GM20431 (cell line): Measurements from ENCODE around the gene KRTAP10-7.
"Not testable (repeated sequence)": the region's sequence is repeated elsewhere in the genome, so short reads cannot be mapped to it uniquely, and the experiment has no call there.

Experiments
- in situ Hi-C: fragments of 300-500 bp; cut with MseI, MboI; formaldehyde crosslinking; loops from one replicate; pipeline ENCODE4 v1.15.0; 2020; ENCODE audit warnings: low sequenced_read_pairs; ENCODE audit not compliant: unreplicated experiment

KRTAP10-7 gene

DNA sequence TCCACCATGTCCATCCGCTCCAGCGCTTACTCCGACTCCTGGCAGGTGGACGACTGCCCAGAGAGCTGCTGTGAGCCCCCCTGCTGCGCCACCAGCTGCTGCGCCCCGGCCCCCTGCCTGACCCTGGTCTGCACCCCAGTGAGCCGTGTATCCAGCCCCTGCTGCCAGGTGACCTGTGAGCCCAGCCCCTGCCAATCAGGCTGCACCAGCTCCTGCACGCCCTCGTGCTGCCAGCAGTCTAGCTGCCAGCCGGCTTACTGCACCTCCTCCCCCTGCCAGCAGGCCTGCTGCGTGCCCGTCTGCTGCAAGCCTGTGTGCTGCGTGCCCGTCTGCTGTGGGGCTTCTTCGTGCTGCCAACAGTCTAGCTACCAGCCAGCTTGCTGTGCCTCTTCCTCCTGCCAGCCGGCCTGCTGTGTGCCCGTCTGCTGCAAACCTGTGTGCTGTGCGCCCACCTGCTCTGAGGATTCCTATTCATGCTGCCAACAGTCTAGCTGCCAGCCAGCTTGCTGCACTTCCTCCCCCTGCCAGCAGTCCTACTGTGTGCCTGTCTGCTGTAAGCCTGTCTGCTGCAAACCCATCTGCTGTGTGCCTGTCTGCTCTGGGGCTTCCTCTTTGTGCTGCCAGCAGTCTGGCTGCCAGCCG is 26.9 kb downstream of the KRTAP10-7 start:
- in situ Hi-C loops, result not testable (repeated sequence)

GRCh38 chr21:44627831-44628233 is 27.4 kb downstream of the KRTAP10-7 start:
- in situ Hi-C loops, result not testable (repeated sequence)

- in situ Hi-C loops, result no loop called here
Observed at GRCh38 chr21:44628707-44629391, 28.5 kb downstream of the KRTAP10-7 start.

GRCh38 chr21:44630440-44630839 is 30.0 kb downstream of the KRTAP10-7 start:
- in situ Hi-C loops, result no loop called here

DNA sequence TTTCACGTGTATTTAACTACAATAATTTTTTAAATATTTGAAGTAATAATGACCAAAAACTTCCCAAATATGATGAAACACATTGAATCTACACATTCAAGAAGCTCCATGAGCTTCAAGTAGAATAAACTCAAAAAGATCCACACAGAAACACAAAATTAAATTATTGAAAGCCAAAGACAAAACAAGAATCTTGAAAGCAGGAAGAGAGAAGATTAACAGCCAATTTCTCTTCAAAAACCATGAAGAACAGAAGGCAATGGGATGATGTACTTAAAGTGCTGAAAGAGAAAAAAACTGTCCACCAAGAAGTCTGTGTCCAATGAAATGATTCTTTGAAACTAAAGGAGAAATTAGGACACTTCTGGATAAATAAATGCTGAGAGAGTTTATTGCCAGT is 31.7 kb downstream of the KRTAP10-7 start:
- in situ Hi-C loops, result no loop called here

DNA sequence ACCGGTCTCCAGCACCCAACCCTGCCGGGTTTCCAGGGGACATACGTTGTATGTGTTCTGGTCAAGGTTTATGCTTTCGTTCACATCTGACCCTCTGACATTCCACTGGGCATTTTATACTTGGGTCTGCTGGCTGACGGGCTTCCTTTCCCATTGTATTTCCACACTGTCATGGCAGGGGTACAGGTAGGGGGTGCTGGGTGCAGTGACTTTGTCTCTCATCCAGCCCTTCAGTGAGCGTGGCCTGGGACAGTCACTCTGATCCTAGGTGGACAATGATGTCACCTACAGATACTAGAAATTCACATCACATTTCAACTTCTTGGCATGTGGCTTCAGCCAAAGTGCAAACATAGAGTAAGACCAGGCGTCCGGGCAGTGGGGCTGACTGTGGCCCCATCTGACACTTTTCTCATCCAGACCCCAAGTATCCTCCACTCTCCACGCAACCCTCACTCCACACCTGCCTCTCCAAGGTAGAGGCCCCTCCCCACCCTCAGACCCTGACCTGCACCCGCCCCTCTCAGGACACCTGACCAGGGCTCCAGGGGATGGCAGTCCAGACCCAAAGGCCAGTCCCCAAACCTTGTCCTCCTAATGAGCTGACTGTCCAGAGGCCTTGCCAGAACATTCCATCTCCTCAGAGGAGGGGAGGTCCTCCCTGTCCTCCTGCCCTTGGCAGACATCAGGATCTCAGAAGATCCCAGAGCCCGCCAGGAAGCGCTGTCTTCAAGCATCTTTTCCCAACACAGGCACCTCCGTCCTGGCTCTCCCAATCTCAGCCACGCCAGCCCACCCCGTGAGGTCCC is 36.0 kb downstream of the KRTAP10-7 start:
- in situ Hi-C loops, result no loop called here

DNA sequence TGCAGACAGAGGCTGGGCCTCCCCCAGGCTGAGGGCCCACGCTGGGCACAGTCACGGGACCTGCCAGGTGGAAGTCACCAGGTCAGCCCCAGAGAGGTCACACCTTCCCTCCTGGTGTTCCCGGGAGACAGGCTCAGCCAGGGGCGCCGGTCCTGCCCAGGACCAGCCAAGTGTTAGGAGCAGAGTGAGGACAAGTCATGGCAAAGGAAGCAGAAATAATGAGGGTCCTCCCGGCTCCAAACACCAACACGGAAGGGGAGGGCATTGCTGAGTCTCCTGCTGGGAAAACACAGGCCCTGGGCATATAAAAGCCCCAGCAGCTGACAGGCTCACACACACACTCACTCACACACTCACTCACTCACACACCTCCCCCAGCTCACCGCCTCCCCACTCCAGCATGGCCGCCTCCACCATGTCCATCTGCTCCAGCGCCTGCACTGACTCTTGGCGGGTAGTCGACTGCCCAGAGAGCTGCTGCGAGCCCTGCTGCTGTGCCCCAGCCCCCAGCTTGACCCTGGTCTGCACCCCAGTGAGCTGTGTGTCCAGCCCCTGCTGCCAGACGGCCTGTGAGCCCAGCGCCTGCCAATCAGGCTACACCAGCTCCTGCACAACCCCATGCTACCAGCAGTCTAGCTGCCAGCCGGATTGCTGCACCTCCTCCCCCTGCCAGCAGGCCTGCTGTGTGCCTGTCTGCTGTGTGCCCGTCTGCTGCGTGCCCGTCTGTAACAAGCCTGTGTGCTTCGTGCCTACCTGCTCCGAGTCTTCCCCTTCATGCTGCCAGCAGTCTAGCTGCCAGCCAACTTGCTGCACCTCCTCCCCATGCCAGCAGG is 36.8 kb downstream of the KRTAP10-7 start, which contains the start of gene KRTAP10-10:
KRTAP10-10 (plus strand) TSS at position 339 of the 833 bp plus-strand sequence; CDS start at position 401, 62 bp downstream.
- in situ Hi-C loops, result no loop called here

DNA sequence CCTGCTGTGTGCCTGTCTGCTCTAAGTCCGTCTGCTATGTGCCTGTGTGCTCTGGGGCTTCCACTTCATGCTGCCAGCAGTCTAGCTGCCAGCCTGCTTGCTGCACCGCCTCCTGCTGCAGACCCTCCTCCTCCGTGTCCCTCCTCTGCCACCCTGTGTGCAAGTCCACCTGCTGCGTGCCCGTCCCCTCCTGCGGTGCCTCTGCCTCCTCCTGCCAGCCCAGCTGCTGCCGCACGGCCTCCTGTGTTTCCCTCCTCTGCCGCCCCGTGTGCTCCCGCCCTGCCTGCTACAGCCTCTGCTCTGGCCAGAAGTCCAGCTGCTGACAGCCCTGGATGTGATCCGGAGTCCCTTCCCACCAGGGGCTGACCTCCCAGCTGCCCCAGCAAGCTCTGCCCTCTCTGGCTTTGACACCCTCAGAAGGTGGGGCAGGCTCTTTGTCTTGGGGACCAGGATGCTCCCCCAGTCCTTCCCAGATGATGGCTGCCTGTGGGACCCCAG is 37.5 kb downstream of the KRTAP10-7 start:
- in situ Hi-C loops, result not testable (repeated sequence)

DNA sequence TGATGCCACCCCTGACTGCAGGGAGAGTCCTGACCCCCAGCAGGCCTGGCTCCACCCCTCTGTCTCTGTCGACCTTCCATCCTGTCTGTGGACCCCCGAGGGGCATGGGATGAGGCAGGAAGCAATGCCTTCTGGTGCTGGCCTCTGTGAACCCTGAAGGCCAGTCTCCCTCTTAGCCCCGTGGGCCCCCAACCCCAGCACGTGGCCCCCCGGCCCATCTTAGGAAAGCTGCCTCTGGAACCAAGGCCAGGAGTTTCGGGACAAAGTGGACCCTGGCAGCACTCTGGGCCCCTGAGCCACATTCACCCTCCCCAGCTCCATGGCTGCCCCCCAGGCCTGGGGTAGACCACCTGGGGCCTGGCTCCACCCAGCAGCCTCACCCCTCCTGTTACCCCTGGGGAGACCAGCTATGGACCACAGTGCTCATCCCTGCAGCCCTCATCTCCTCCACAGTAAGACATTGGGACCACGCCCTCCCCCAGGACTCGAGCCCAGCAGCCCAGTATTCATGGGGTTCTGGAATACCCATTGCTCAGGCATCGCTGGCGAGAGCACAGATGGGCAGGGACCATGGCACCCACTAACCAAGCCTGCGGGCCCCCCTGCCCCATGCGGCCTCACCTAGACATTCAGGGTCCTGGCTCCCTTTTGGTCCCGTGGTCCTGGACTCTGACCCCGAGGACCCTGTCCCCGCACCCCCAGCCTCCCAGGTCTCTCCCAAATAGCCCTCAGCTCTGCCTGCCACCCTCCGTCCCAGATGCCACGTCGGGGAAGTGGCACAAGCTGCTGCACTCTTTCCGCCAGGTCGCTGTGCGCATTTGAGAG is 38.3 kb downstream of the KRTAP10-7 start:
- in situ Hi-C loops, result not testable (repeated sequence)

DNA sequence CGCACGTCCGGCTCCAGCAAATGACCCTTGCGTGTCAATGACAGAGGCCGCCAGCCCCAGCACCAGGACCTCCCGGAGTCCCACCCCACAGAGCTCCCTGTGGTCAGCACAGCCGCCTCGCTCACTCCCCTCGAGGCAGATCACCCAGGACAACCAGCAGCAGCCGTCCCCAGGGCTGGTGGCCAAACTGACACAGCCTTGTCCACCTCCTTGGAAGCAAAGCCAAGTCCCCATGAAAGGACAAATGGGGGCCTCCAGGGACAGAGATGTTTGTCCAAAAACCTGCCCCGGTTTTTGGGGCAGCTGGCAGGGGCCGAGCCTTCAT is 38.9 kb downstream of the KRTAP10-7 start:
- in situ Hi-C loops, result no loop called here

DNA sequence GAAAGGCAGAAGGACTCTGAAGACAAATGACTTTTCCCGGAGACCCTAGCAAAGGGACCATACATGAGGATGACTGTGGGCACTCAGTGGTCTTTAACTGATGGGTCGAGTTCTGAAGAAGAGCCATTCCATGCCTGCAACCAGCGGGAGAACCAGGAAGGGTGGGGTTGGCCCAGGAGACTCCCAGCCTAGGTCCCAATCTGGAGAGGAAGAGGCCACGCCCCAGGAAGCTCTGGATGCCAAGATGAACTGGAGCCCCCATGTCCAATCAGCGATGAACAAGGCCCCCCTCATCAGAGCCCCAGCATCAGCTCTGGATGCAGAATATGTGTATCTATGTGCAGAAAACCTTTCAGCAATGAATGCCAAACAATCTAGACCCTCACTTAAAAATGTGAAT is 40.4 kb downstream of the KRTAP10-7 start:
- in situ Hi-C loops, result no loop called here

GRCh38 chr21:44643741-44644310 is 43.4 kb downstream of the KRTAP10-7 start:
- in situ Hi-C loops, result no loop called here

GRCh38 chr21:44644878-44645277 is 44.5 kb downstream of the KRTAP10-7 start:
- in situ Hi-C loops, result no loop called here

DNA sequence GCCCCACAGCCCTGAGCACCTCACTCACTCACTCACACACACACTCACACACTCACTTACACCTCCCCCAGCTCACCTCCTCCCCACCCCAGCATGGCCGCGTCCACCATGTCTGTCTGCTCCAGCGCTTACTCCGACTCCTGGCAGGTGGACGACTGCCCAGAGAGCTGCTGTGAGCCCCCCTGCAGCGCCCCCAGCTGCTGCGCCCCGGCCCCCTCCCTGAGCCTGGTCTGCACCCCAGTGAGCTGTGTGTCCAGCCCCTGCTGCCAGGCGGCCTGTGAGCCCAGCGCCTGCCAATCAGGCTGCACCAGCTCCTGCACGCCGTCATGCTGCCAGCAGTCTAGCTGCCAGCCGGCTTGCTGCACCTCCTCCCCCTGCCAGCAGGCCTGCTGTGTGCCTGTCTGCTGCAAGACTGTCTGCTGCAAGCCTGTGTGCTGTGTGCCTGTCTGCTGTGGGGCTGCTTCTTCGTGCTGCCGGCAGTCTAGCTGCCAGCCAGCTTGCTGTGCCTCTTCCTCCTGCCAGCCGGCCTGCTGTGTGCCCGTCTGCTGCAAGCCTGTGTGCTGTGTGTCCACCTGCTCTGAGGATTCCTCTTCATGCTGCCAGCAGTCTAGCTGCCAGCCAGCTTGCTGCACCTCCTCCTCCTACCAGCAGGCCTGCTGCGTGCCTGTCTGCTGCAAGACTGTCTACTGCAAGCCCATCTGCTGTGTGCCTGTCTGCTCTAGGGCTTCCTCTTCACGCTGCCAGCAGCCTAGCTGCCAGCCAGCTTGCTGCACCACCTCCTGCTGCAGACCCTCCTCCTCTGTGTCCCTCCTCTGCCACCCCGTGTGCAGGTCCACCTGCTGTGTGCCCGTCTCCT is 46.2 kb downstream of the KRTAP10-7 start, which contains the start of gene KRTAP10-11:
KRTAP10-11 (plus strand) TSS at position 49 of the 856 bp plus-strand sequence; CDS start at position 94, 45 bp downstream.
- in situ Hi-C loops, result not testable (repeated sequence)

DNA sequence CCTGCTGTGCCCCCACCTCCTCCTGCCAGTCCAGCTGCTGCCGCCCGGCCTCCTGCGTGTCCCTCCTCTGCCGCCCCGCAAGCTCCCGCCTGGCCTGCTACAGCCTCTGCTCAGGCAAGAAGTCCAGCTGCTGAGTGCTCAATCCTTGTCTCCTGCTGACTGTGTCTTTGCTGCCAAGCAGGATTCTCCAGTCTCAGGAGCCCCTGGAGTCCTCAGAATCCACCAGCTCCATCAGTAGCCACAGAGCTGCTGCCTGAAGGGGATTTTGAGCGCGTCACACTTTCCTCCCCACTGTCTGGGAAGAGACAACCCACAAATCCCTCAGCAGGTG is 46.8 kb downstream of the KRTAP10-7 start:
- in situ Hi-C loops, result no loop called here

- in situ Hi-C loops, result no loop called here
Observed at GRCh38 chr21:44648557-44649311, 48.3 kb downstream of the KRTAP10-7 start.

GRCh38 chr21:44649521-44650100 is 49.2 kb downstream of the KRTAP10-7 start:
- in situ Hi-C loops, result no loop called here
